Right ventricle myocardium superior (tissue), 1 donor: ENCODE measurements around the gene TIGIT. TPM values are rescaled to one million over a fixed set of nuclear protein-coding genes. Genes with fewer than 3 reads are reported as not detected.
A peak's percentile ranks its signal among the peaks of the same experiment; 100 is the strongest.

ENCODE experiments used
- ATAC-seq: fragments of 200-7000 bp; cut with Tn5 transposase; one replicate; pipeline ENCODE4 v1.9.1; 2020; ENCODE audit warnings: mild to moderate bottlenecking; ENCODE audit not compliant: poor library complexity
- DNase-seq: peaks from one replicate; pipeline ENCODE4 v3.0.0-alpha.2; 2020
- intact Hi-C: fragments of 100-400 bp; cut with DNase I; formaldehyde crosslinking; loops from one replicate; pipeline ENCODE4 v1.11.2; 2022
- total RNA-seq: library from RNA; stranded (reverse); fragmentation: NEBNext Ultra II Directional; extraction: Animal tissue kit (Norgen Biotek cat#: 25700); gene quantifications from one replicate; pipeline ENCODE4 v1.2.1, GENCODE V29; 2021
- donor health status: DM: no; HTN: yes; CAD: no; lungs with severe emphysema.

The TIGIT gene
- total RNA-seq, 1 donor from 2014 or later: not detected

DNA sequence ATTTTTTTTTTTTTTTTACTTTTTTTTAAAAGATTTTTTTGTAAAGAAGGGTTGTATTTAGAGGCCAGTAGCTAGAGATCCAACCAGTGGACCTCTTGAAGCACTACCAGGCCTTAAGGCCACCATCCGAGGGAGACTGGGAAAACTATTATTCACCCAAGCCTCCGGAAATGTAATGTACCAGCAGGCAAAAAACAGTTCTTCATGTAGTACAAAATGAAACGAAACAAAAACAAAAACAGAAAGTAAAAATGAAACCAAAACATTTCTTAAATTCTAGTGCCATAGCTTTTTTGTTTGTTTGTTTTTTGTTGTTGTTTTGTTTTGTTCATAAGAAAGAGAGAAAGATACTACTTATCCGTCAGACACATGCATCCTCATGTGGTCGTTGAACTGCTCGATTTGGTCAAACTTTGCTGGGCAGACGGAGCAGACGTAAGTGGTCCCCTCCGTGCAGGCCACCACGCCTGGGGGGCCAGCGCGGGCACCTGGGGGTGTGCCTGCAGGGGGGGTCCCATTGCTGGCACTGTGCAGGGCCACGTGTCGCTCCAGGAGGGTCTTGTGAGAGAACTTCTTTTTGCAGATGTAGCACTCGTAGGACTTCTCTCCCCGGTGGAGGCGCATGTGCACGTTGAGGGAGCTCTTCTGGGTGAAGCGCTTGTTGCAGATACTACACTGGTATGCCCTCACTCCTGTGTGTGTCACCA is 45.0 kb downstream of the TIGIT start:
- no peak for DNase-seq
- intact Hi-C loops: no loop called here
- ATAC-seq: no peak

DNA sequence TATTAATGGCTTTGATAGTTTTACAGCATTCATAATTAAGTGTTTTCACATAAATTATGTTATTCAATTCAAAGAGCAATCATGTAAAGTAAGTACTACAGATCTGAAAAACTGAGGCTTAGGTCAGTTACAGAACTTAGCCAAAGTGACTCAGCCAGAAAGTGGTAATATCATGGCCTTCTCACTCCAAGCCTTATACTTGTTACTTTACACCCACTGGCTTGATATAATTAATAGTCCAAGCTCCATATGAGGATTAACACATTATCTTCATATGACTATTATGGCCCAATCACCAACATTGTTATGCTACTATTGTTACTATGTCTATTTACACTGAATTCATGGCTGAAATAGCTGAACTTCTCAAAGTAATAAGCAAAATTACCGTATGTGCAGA is 50.7 kb downstream of the TIGIT start:
- no peak for ATAC-seq
- intact Hi-C loops: no loop called here
- no peak for DNase-seq

DNA sequence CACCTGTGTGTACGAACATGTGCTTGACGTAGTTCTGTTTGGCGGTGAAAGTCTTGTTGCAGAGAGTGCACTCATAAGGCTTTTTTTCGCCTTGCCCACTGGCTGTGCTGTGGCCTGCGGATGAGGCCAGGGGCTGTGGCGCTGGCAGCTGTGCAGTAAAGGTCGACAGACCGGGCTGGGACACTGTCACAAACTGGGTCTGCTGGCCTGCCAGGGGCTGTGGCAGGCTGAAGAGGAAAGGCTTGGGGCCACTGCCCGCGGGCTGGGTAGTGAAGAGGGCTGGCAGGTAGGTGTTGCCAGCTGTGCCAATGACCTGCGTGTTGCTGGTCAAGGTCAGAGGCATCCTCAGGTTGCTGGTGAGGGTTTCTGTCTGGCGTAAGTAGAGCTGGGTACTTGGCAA is 56.4 kb downstream of the TIGIT start:
- intact Hi-C loops: no loop called here
- ATAC-seq: no peak
- no peak for DNase-seq

DNA sequence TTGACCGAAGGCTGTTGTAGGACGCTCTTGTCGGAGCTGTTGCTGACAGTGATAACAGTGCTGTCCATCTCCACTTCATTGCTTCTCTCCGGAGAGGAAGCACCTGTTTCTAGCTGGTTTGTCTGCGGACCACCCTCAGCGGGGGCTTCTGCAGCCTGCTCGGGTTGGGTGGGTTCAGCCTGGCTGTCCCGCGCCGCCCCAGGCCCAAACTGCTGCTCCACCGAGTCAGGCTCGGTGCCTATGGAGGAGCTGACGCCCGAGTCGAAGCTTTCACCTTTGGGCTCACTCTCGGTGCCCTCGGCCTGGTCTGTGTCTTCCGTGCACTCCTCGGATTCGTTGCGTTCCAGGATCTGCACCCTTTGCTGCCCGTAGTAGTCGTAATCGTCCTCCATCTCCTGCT is 56.9 kb downstream of the TIGIT start:
- intact Hi-C loops: no loop called here

DNA sequence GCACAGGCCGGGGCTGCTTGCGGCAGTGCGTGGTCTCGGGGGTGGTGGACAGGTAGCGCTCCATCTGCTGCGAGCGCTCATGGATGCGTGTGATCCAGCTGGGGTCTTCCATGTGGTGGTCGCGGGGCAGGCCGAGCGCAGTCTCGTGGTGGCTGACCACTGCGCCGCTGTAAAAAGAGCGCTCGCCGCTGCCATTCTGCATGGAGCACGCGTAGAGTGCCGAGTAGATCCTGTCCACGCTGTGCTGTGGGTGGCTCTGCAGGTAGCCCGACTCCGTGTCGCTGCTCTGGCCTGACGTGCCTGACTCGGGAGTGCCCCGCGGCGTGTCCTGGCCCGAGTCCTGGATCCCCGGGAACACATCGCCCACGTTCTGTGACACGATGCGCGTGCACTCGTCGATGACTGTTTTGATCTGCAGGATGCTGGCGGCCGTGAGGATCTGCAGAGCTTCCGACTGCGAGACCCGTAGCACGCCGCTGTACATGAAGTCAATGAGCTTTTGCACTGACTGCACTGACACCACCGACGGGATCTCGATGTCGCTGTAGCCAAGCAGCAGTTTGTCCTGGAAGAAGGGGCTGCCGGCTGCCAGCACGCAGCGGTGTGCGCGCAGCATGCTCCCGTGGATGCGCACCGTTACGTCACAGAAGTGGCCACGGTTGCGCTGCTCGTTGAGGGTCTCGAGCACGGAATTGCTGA is 57.4 kb downstream of the TIGIT start:
- ATAC-seq (peak; percentile 34), DNase-seq (no peak)
- intact Hi-C loops: no loop called here

More for the DNA sequence above, 56.9 kb downstream of the TIGIT start:
- ATAC-seq (no peak), DNase-seq (no peak)

GRCh38 chr3:114351822-114352145 is 58.0 kb downstream of the TIGIT start:
- ATAC-seq (no peak), DNase-seq (no peak)
- intact Hi-C loops: no loop called here

GRCh38 chr3:114355653-114356052 is 61.8 kb downstream of the TIGIT start:
- intact Hi-C loops: no loop called here
- DNase-seq (no peak), ATAC-seq (no peak)

DNA sequence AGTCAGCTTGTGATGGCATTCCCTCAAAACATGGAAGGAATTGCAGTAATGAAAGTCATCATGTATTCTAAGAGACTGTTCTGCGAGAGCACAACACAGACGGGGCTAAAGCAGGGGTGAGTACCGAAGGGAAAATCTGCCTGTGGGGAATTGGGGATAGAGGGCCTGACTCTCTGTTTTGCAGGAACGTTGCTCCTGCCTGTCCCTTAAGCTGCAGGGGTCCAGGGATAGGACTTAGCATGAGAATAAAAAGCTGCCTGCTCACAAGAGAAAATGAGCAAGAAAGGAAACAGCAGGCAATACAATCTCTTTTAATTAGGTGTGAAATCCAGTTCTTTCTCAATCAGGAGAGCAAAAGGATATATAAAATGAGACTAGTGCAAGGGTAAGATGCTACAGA is 62.2 kb downstream of the TIGIT start:
- DNase-seq (no peak), ATAC-seq (no peak)
- intact Hi-C loops: no loop called here

- DNase-seq: no peak
- intact Hi-C loops: no loop called here
- no peak for ATAC-seq
Measured at GRCh38 chr3:114356525-114356924, 62.7 kb downstream of the TIGIT start.

Other genes starting within 250 kb of the TIGIT start
- 1.1 TPM for gene CCDC191, start 237.5 kb upstream of the TIGIT start, total RNA-seq
- 4.9 TPM for gene QTRT2, start 237.3 kb upstream of the TIGIT start, total RNA-seq
- gene DRD3, start 115.0 kb upstream of the TIGIT start, total RNA-seq: not detected
- not detected for gene ZNF80, start 56.5 kb upstream of the TIGIT start, total RNA-seq